CD8-positive, alpha-beta memory T cell (primary cell): Measurements from ENCODE around the gene PALS1. TPM values are rescaled to one million over a fixed set of nuclear protein-coding genes. Genes with fewer than 3 reads are reported as not detected.
"Not testable (repeated sequence)": the region's sequence is repeated elsewhere in the genome, so short reads cannot be mapped to it uniquely, and the experiment has no call there.

ENCODE experiments used
- CTCF ChIA-PET: fragments of 350-600 bp; sonication (Branson Sonifier 250); formaldehyde crosslinking; loops from one replicate; lab custom pipeline; 2021; ENCODE audit warnings: antibody characterized with exemption; lab: Charles Lee
- POLR2A ChIA-PET: fragments of 350-600 bp; sonication (Branson Sonifier 250); formaldehyde crosslinking; loops from one replicate; lab custom pipeline; 2021; ENCODE audit warnings: antibody characterized with exemption; lab: Charles Lee
- DNase-seq, 5 donors: peaks; one replicate each; pipeline versions ENCODE4 v3.0.0 to v3.0.0-alpha.2; 2020 to 2022; ENCODE audit warnings: mixed read lengths in 1 of 5
- H3K27ac ChIP-seq: one replicate; pipeline ENCODE4 v1.7.0; 2013; ENCODE audit warnings: low read depth, mild to moderate bottlenecking, low read length, moderate library complexity
- H3K27me3 ChIP-seq: 2 replicates; pipeline ENCODE4 v1.7.0; 2013; ENCODE audit warnings: low read length, mild to moderate bottlenecking; ENCODE audit not compliant: insufficient read depth, poor library complexity, severe bottlenecking
- H3K36me3 ChIP-seq: 2 replicates; pipeline ENCODE4 v1.7.0; 2013; ENCODE audit warnings: mild to moderate bottlenecking, low read length, moderate library complexity; ENCODE audit not compliant: insufficient read depth
- H3K4me1 ChIP-seq: 2 replicates; pipeline ENCODE4 v1.7.0; 2013; ENCODE audit warnings: mild to moderate bottlenecking, low read length, moderate library complexity; ENCODE audit not compliant: insufficient read depth
- H3K4me3 ChIP-seq: 2 replicates; pipeline ENCODE4 v1.7.0; 2013; ENCODE audit warnings: mild to moderate bottlenecking, low read length
- H3K9me3 ChIP-seq: 2 replicates; pipeline ENCODE4 v1.7.0; 2013; ENCODE audit warnings: mild to moderate bottlenecking, low read length
- H3K27ac Mint-ChIP-seq, 8 donors: one replicate each; pipeline ENCODE4 v1.8.0; 2020 to 2021; ENCODE audit warnings: mixed read lengths in 8 of 8, mild to moderate bottlenecking in 6 of 8, inconsistent platforms in 3 of 8, moderate library complexity in 3 of 8
- H3K27me3 Mint-ChIP-seq, 2 donors: one replicate each; pipeline ENCODE4 v1.8.0; 2020 to 2021; ENCODE audit warnings: mixed read lengths in 2 of 2, mild to moderate bottlenecking in 1 of 2, moderate library complexity in 1 of 2
- H3K36me3 Mint-ChIP-seq, 3 donors: one replicate each; pipeline ENCODE4 v1.8.0; 2020 to 2021; ENCODE audit warnings: mixed read lengths in 3 of 3, inconsistent platforms in 1 of 3, mild to moderate bottlenecking in 1 of 3
- H3K4me1 Mint-ChIP-seq, 3 donors: one replicate each; pipeline ENCODE4 v1.8.0; 2020 to 2021; ENCODE audit warnings: mixed read lengths in 3 of 3, inconsistent platforms in 1 of 3, mild to moderate bottlenecking in 1 of 3
- H3K4me3 Mint-ChIP-seq, 7 donors: one replicate each; pipeline ENCODE4 v1.8.0; 2020 to 2021; ENCODE audit warnings: mixed read lengths in 7 of 7, mild to moderate bottlenecking in 6 of 7, moderate library complexity in 4 of 7, inconsistent platforms in 2 of 7
- H3K9me3 Mint-ChIP-seq, 5 donors: one replicate each; pipeline ENCODE4 v1.8.0; 2020 to 2022; ENCODE audit warnings: mixed read lengths in 5 of 5, mild to moderate bottlenecking in 3 of 5, moderate library complexity in 2 of 5, inconsistent platforms in 1 of 5
- polyA plus RNA-seq: library from polyadenylated mRNA; unstranded; fragments of 300-500 nt; fragmentation: Illumina TruSeq; gene quantifications from one replicate; pipeline ENCODE4 v1.2.3, GENCODE V29; 2021
- total RNA-seq, 2 experiments: library from RNA; stranded (reverse); gene quantifications; one replicate each; pipeline ENCODE4 v1.2.3, GENCODE V29; 2021

PALS1 gene
- total and polyA plus RNA-seq, 3 experiments from 2014 or later: 1.8 to 6.7 (median 5.6) TPM

GRCh38 chr14:67270933-67271332, 29.7 kb downstream of the PALS1 start:
- H3K4me3 Mint-ChIP-seq: no peak overlapping the region
- POLR2A ChIA-PET: no interaction called here

DNA sequence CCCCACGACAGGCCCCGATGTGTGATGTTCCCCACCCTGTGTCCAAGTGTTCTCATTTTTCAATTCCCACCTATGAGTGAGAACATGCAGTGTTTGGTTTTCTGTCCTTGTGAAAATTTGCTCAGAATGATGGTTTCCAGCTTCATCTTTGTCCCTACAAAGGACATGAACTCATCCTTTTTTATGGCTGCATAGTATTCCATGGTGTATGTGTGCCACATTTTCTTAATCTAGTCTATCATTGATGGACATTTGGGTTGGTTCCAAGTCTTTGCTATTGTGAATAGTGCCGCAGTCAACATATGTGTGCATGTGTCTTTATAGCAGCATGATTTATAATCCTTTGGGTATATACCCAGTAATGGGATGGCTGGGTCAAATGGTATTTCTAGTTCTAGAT, 32.0 kb downstream of the PALS1 start:
- H3K4me1 ChIP-seq, H3K9me3 Mint-ChIP-seq, H3K36me3 ChIP-seq, H3K4me3 ChIP-seq, DNase-seq, H3K4me3 Mint-ChIP-seq, H3K9me3 ChIP-seq, H3K27me3 Mint-ChIP-seq, H3K27me3 ChIP-seq, H3K27ac ChIP-seq, POLR2A ChIA-PET, H3K27ac Mint-ChIP-seq, CTCF ChIA-PET: not testable (repeated sequence)
- peaks cover 8 to 23% (median 14%) of the 10 kb centered on the region in 3 donors for H3K36me3 Mint-ChIP-seq
- H3K4me1 Mint-ChIP-seq: peaks cover 8 to 16% (median 10%) of the 10 kb centered on the region in 3 donors

More at GRCh38 chr14:67270933-67271332, 29.7 kb downstream of the PALS1 start:
- peaks cover 3 to 17% (median 15%) of the 10 kb centered on the region in 3 donors for H3K4me1 Mint-ChIP-seq
- H3K36me3 Mint-ChIP-seq: peaks cover 5 to 23% (median 14%) of the 10 kb centered on the region in 3 donors
- H3K36me3 ChIP-seq: no peaks in the 10 kb centered on the region
- CTCF ChIA-PET: no interaction called here
- H3K27ac Mint-ChIP-seq: no peak overlapping the region
- peaks cover 0 to 2% of the 10 kb centered on the region in 2 donors for H3K27me3 Mint-ChIP-seq
- no peak for DNase-seq
- H3K27me3 ChIP-seq: no peaks in the 10 kb centered on the region
- no peak overlapping the region for H3K4me3 ChIP-seq
- H3K9me3 ChIP-seq: no peaks in the 10 kb centered on the region
- H3K27ac ChIP-seq: no peak overlapping the region
- no peaks in the 10 kb centered on the region for H3K4me1 ChIP-seq
- no peaks in the 10 kb centered on the region for H3K9me3 Mint-ChIP-seq

DNA sequence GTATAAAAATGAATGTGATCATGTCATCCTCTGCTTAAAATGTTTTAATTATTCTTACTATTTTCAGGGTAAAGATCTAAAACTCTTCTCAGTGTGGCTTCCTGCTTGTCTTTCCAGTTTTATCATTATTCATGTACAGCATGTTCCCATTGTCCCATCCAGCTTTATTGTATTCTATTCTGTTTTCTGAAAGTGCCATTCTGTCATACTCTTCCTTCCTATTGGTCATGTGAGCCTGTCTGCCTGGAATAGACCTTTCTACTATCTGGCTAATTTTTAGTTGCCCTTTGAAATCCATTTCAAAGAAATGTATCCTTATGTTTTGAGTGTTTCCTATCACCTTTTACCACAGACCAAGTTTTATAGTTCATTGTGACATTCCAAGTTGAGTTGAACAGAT, 34.9 kb downstream of the PALS1 start:
- H3K4me3 Mint-ChIP-seq: no peak overlapping the region

GRCh38 chr14:67280506-67280905, 39.3 kb downstream of the PALS1 start:
- Mint-ChIP-seq H3K27me3 (no peaks in the 10 kb centered on the region), H3K27ac (peak overlapping the region in 1 of 8 donors; percentile 11), H3K9me3 (no peaks in the 10 kb centered on the region), H3K4me3 (no peak overlapping the region), H3K36me3 (peaks cover 0 to 7% (median 6%) of the 10 kb centered on the region in 3 donors), H3K4me1 (peaks cover 0 to 14% (median 13%) of the 10 kb centered on the region in 3 donors)
- no peak for DNase-seq
- POLR2A ChIA-PET: no interaction called here
- H3K4me1 ChIP-seq: no peaks in the 10 kb centered on the region
- no peaks in the 10 kb centered on the region for H3K9me3 ChIP-seq
- CTCF ChIA-PET: no interaction called here
- H3K27me3 ChIP-seq: no peaks in the 10 kb centered on the region
- H3K4me3 ChIP-seq: no peak overlapping the region
- no peaks in the 10 kb centered on the region for H3K36me3 ChIP-seq
- H3K27ac ChIP-seq: no peak overlapping the region

More for the DNA sequence above, 34.9 kb downstream of the PALS1 start:
- Histone ChIP-seq H3K4me1 (no peaks in the 10 kb centered on the region), H3K9me3 (no peaks in the 10 kb centered on the region), H3K27me3 (no peaks in the 10 kb centered on the region), H3K27ac (no peak overlapping the region), H3K36me3 (no peaks in the 10 kb centered on the region), H3K4me3 (no peak overlapping the region)
- H3K9me3 Mint-ChIP-seq: no peaks in the 10 kb centered on the region
- POLR2A ChIA-PET: no interaction called here
- H3K27me3 Mint-ChIP-seq: peaks cover 0 to 2% of the 10 kb centered on the region in 2 donors
- peaks cover 0 to 12% (median 10%) of the 10 kb centered on the region in 3 donors for H3K4me1 Mint-ChIP-seq
- peaks cover 11 to 24% (median 14%) of the 10 kb centered on the region in 3 donors for H3K36me3 Mint-ChIP-seq
- peak overlapping the region in 1 of 8 donors; percentile 18 for H3K27ac Mint-ChIP-seq
- no peak for DNase-seq
- CTCF ChIA-PET: no interaction called here

GRCh38 chr14:67285876-67286452, 44.7 kb downstream of the PALS1 start:
- H3K27ac Mint-ChIP-seq: no peak overlapping the region
- peaks cover 0 to 4% (median 2%) of the 10 kb centered on the region in 3 donors for H3K4me1 Mint-ChIP-seq
- ChIA-PET CTCF (interaction anchor here (0.7 to 2.7 kb wide), 10 partner anchors 7 to 927 kb away, joined by 3 to 22 read pairs (median 4); no protein-coding TSS in a partner anchor), POLR2A (interaction anchor here (0.9 to 1.6 kb wide), 2 partner anchors 13 to 45 kb away, joined by 3 read pairs; partner anchors contain the start of gene PALS1)
- H3K27me3 Mint-ChIP-seq: no peaks in the 10 kb centered on the region
- H3K27me3 ChIP-seq: no peaks in the 10 kb centered on the region
- no peak overlapping the region for H3K27ac ChIP-seq
- DNase-seq: peak in 2 of 5 donors; percentile 17 to 26
- H3K36me3 Mint-ChIP-seq: peaks cover 0 to 3% (median 1%) of the 10 kb centered on the region in 3 donors
- no peak overlapping the region for H3K4me3 Mint-ChIP-seq
- H3K9me3 ChIP-seq: no peaks in the 10 kb centered on the region
- no peaks in the 10 kb centered on the region for H3K9me3 Mint-ChIP-seq
- H3K4me3 ChIP-seq: no peak overlapping the region
- H3K36me3 ChIP-seq: no peaks in the 10 kb centered on the region
- no peaks in the 10 kb centered on the region for H3K4me1 ChIP-seq

Other genes with a start within 250 kb of the PALS1 start
- not detected for gene GARIN2, start 52.0 kb upstream of the PALS1 start, total RNA-seq
- not detected for gene GARIN2, start 52.0 kb upstream of the PALS1 start, polyA plus RNA-seq
- gene ATP6V1D, start 118.4 kb downstream of the PALS1 start, total RNA-seq: 10 to 100 TPM; 34.4 to 35.4 TPM
- 49.9 TPM for gene ATP6V1D, start 118.4 kb downstream of the PALS1 start, polyA plus RNA-seq
- 100 to 1,000 TPM; 329 to 338 TPM for gene EIF2S1, start 118.9 kb downstream of the PALS1 start, total RNA-seq
- gene EIF2S1, start 118.9 kb downstream of the PALS1 start, polyA plus RNA-seq: 145 TPM
- 1 to 10 TPM in 1 of 2 experiments, under 1 TPM in 1; 0.81 to 1.2 TPM for gene PLEK2, start 170.7 kb downstream of the PALS1 start, total RNA-seq
- gene PLEK2, start 170.7 kb downstream of the PALS1 start, polyA plus RNA-seq: 0.58 TPM
- 1 to 10 TPM; 3.2 to 4.4 TPM for gene TMEM229B, start 247.3 kb downstream of the PALS1 start, total RNA-seq
- 34.4 TPM for gene TMEM229B, start 247.3 kb downstream of the PALS1 start, polyA plus RNA-seq